Mesothelial cell of epicardium (in vitro differentiated cells): ENCODE data around the gene NKTR. TPM values are rescaled to one million over a fixed set of nuclear protein-coding genes. Genes with fewer than 3 reads are reported as not detected.

Source experiments
- DNase-seq, 2 experiments: peaks; one replicate each; pipeline ENCODE4 v3.0.0; 2021; ENCODE audit warnings: low spot score in 2 of 2; ENCODE audit not compliant: unreplicated experiment in 2 of 2
- H3K27ac Mint-ChIP-seq: 2 replicates; pipeline ENCODE4 v1.8.0; 2021; ENCODE audit warnings: mixed read lengths
- H3K27me3 Mint-ChIP-seq: 2 replicates; pipeline ENCODE4 v1.8.0; 2021; ENCODE audit warnings: low read depth, mixed read lengths
- H3K36me3 Mint-ChIP-seq: 2 replicates; pipeline ENCODE4 v1.8.0; 2021; ENCODE audit warnings: mixed read lengths
- H3K4me1 Mint-ChIP-seq: 2 replicates; pipeline ENCODE4 v1.8.0; 2021; ENCODE audit warnings: mixed read lengths
- H3K4me3 Mint-ChIP-seq: 2 replicates; pipeline ENCODE4 v1.8.0; 2021; ENCODE audit warnings: mild to moderate bottlenecking, moderate library complexity, mixed read lengths
- H3K9me3 Mint-ChIP-seq: 2 replicates; pipeline ENCODE4 v1.8.0; 2021; ENCODE audit warnings: mixed read lengths
- CTCF ChIP-seq: fragments of 200-600 bp; sonication (generic); IDR thresholded peaks from one replicate; pipeline ENCODE4 v1.5.0; 2021; ENCODE audit warnings: antibody characterized with exemption; ENCODE audit not compliant: unreplicated experiment
- total RNA-seq: library from RNA; stranded (reverse); gene quantifications from 3 replicates; pipeline ENCODE4 v1.2.1, GENCODE V29; 2021

The NKTR gene
- total RNA-seq, 1 donor from 2014 or later = 201 TPM

DNA sequence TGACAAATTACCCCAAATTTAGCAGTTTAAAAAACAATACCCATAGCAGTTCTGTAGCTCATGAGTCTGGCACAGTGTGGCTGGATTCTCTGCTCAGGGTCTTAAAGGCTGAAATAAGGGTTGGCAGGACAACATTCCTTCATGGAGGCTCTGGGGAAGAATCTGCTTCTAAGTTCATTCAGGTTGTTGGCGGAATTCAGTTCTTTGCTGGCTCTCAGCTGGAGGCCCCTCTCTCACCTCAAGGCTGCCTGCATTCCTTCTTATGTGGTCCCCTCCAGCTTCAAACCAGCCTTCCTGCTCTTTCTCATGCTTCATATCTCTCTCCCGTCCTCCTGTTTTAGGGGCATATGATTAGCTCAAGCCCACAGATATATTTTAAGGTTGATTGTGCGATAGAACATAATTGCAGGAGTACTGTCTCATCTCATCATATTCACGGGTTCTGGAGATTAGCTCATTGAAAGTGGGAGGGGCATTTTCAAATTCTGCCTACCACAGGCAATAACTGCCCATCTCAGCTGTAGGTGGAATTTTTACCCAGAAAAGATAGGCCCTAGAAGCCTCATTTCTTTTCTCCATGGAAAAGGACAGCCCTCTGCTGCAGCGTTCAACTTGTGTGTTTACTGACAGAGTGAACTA is 47.5 kb downstream of the NKTR start:
- DNase-seq = no peak
- peak overlapping the region; percentile 74 for H3K27ac Mint-ChIP-seq

GRCh38 chr3:42649006-42649405 is 48.5 kb downstream of the NKTR start:
- Mint-ChIP-seq H3K27ac (peak overlapping the region; percentile 57), H3K9me3 (no peaks in the 10 kb centered on the region), H3K36me3 (peaks cover 25% of the 10 kb centered on the region), H3K4me3 (no peak overlapping the region), H3K4me1 (peaks cover 31% of the 10 kb centered on the region), H3K27me3 (no peaks in the 10 kb centered on the region)
- no peak for DNase-seq
- no peak for TF ChIP-seq CTCF

More for the DNA sequence above, 47.5 kb downstream of the NKTR start:
- no peak for TF ChIP-seq CTCF
- Mint-ChIP-seq H3K4me1 (peaks cover 22% of the 10 kb centered on the region), H3K4me3 (no peak overlapping the region), H3K9me3 (no peaks in the 10 kb centered on the region), H3K36me3 (peaks cover 35% of the 10 kb centered on the region), H3K27me3 (no peaks in the 10 kb centered on the region)

GRCh38 chr3:42649783-42650182 is 49.3 kb downstream of the NKTR start:
- Mint-ChIP-seq H3K36me3 (peaks cover 21% of the 10 kb centered on the region), H3K27ac (peak overlapping the region; percentile 76), H3K9me3 (no peaks in the 10 kb centered on the region), H3K4me3 (no peak overlapping the region), H3K27me3 (no peaks in the 10 kb centered on the region), H3K4me1 (peaks cover 31% of the 10 kb centered on the region)
- DNase-seq = no peak
- no peak for TF ChIP-seq CTCF

DNA sequence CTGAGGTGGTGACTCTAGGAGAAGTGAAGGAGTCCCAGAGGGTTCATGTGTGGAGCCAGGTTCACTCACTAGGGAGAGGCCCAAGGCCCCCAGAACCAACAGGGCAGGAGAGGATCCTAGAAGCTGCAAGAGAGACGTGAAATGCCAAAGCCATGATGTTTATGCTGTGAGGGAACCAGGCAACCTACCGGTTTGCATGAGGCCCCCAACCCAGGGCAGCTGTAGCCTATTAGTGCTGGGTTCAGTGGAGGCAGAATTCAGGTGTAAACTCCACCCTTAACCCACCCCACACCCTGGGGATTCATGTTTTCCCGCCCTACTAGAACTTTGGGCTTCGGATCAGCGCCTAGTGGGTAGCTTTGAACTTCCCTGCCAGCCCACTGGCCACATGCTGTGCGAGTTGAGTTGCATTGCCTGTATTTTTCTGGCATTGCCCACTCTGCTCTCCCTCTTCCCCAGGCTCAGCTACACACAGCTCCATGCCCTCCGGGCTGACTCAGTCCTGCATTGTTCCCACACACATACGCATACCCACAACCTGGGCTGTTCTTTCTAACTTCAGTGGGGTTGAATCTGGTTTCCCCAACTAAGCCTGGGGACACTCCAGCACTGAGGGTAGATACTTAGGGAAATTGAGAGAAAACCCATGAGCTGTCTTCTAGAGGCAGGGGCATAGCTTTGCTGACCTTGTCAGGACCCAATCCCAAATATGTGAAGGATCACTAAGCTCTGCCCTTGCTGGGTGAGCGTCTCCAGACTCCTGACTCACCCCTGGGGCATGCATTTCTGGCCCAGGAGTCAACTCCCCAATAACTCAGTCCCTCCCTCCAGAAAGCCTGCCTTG is 51.0 kb downstream of the NKTR start:
- no peaks in the 10 kb centered on the region for H3K9me3 Mint-ChIP-seq
- peak overlapping the region; percentile 27 for H3K4me3 Mint-ChIP-seq
- peaks cover 16% of the 10 kb centered on the region for H3K36me3 Mint-ChIP-seq
- peaks cover 35% of the 10 kb centered on the region for H3K4me1 Mint-ChIP-seq
- H3K27me3 Mint-ChIP-seq = no peaks in the 10 kb centered on the region
- no peak for TF ChIP-seq CTCF
- H3K27ac Mint-ChIP-seq = peak overlapping the region; percentile 9
- DNase-seq = no peak

GRCh38 chr3:42652251-42652610 is 51.7 kb downstream of the NKTR start:
- Mint-ChIP-seq H3K36me3 (peaks cover 11% of the 10 kb centered on the region), H3K27ac (peak overlapping the region; percentile 9), H3K4me3 (peak overlapping the region; percentile 27), H3K27me3 (no peaks in the 10 kb centered on the region), H3K9me3 (no peaks in the 10 kb centered on the region), H3K4me1 (peaks cover 35% of the 10 kb centered on the region)
- TF ChIP-seq CTCF = no peak
- DNase-seq = peak in 1 of 2 experiments; percentile 37
